Erythroblast (primary cell): ENCODE data around the gene PCBP4.

Source experiments
- DNase-seq, 2 experiments: peaks; one replicate each; lab custom pipeline; 2025; lab: John Stamatoyannopoulos, UW
- GATA1 ChIP-seq: IDR thresholded peaks from 2 replicates; pipeline ENCODE4 v1.6.1; 2011; ENCODE audit warnings: low read depth, mild to moderate bottlenecking, control low read depth, low read length, moderate library complexity
- POLR2A ChIP-seq: IDR thresholded peaks from 2 replicates; pipeline ENCODE4 v1.6.1; 2011; ENCODE audit warnings: mild to moderate bottlenecking, low read length

Gene PCBP4

GRCh38 chr3:51941463-51941797, 25.8 kb downstream of the PCBP4 start:
- TF ChIP-seq POLR2A (no peak), GATA1 (no peak)
- no peak for DNase-seq

DNA sequence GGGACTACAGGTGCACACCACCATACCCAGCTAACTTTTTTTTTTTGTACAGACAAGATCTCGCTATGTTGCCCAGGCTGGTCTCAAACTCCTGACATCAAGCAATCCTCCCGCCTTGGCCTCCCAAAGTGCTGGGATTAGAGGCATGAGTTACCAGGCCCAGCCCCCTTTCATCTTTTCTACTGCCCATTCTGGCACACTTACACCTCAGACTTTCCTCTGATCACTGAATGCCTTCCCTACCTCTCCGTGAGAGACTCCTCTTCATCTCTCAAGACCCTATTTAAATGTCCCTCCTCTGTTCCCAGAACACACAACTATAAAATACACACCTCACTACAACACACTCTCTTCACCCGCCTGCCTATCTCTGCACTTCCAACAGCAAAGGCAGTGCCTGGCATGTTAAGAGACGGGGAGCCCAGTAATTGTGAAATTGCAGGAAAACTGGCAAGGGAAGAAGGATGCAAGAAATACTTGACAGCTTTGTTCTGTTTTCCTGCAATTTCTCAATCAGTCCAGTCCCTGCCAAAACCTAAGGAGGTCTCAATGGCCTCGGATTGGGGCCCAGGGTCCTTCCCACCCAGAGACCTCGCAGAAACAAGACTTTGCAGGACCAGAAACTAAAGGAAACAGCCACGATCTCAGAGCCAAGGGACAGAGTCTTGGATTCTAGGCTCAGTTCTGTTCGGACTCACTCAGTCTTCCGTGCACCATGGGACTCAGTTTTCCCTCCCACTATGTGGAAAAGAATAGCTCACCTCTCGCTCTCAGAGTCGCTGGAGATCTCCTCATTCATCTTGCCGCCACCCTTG, 26.4 kb downstream of the PCBP4 start:
- DNase-seq: no peak
- TF ChIP-seq POLR2A: no peak
- no peak for TF ChIP-seq GATA1

GRCh38 chr3:51938780-51939425, 28.4 kb downstream of the PCBP4 start:
- TF ChIP-seq GATA1 (no peak), POLR2A (no peak)
- DNase-seq: no peak

GRCh38 chr3:51937611-51938450, 29.4 kb downstream of the PCBP4 start:
- DNase-seq: no peak
- TF ChIP-seq GATA1 (no peak), POLR2A (no peak)

DNA sequence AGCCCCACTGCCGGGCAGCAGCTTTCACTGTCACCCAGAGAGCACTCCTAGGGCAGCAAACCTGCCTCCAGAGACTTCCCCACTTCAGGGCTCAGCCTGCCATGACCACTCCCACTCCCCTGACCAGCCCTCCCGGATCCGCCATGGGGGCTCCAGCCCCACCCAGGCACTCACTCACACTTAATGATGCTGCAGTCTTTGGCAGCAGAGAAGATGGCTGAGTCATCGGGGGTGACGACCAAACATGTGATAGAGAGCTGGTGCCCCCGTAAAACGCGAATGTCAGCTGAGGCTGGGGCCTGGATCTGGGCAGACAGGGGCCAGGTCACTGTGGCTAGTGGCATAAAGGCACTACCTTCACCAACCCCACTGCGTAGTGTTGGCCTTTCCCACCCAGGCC, 30.2 kb downstream of the PCBP4 start:
- no peak for TF ChIP-seq GATA1
- TF ChIP-seq POLR2A: no peak
- DNase-seq: peak; percentile 18 to 57

GRCh38 chr3:51935886-51936755, 31.1 kb downstream of the PCBP4 start:
- no peak for TF ChIP-seq POLR2A
- no peak for TF ChIP-seq GATA1
- DNase-seq: no peak

DNA sequence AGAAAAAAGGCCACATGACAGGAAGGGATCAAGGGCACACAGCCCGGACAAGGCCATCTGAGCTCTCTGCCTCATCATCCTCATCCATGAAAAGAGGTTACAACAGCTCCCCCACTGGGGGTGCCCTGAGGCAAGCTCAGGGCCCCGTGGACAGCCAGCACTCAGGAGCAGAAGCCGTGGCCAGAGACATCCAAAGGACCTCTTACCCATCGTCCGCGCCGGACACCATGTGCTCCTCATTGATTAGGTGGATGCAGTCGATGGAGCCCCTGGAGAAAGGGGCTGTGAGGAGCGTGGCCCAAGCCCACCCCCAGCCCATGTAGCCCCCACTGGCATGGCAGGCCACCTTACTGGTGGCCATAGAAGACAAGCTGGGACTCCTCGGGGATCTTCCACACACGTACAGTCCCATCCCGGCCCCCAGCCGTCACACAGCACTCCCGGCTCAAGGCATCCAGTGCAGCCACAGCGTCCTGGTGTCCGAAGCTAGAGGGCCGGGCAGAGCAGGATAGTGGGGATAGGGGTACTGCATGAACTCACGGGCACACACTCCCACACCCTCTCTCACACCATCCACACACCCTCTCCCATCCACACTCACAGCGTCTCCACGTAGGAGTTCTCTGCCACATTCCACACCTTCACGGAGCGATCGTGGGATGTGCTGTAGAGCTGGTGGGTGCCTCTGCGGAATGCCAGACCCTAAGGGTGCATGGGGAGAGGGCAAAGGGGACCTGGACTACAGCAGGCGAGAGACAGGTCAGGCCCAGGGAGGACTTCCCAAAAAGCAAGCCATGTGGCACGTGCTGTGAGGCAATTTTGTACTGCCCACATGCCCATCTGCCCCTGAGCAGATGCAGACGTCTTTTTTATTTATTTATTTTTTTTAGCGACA, 32.0 kb downstream of the PCBP4 start:
- no peak for TF ChIP-seq POLR2A
- no peak for DNase-seq

- DNase-seq: no peak
- no peak for TF ChIP-seq GATA1
- TF ChIP-seq POLR2A: no peak
Observed at GRCh38 chr3:51934139-51934850, 33.0 kb downstream of the PCBP4 start.

GRCh38 chr3:51933471-51934138, 33.6 kb downstream of the PCBP4 start:
- no peak for DNase-seq
- TF ChIP-seq POLR2A (no peak), GATA1 (no peak)

DNA sequence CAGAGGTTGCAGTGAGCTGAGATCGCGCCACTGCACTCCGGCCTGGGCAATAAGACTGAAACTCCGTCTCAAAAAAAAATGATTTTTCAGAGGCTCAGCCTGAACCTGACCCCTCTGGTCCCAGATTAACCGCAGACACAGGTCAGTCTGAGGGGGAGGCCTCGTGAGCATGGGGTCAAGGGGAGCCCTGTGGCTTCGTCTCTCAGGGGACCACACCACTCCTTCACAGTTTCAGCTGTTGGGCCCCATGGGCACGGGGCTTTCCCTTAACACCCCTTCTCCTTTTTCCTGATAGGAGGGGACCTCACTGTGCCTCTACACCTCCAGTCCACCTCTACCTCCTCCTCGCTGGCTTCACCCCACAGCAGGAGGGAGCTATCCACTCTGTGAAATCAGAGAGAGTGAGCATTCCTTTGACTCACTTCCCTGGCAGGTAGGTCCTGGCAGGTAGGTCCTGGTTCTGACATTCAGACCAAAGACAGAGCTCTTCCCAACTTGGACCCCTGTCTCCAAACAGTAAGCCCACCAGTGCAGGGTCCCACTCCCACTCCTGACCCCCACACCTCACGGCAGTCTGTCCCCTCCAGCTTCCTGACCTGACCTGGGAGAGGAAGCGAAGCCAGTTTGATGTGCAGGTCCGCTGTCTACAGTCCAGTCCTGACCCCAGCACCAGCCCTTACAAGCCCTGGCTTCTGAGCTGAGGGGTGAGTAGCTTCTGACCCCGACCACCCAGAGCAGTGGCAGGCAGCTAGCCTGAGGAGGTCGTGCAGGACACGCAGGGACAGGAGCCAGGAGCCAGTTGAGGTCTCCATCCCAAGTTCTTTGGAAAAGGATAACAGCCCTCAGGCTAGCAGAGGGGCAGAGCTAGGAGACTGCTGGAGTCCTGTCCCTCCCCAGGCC, 34.5 kb downstream of the PCBP4 start:
- no peak for TF ChIP-seq GATA1
- no peak for TF ChIP-seq POLR2A
- DNase-seq: no peak
